ENCODE measurements around the gene KLHL18. TPM values are rescaled to one million over a fixed set of nuclear protein-coding genes. Genes with fewer than 3 reads are reported as not detected.
"Not testable (repeated sequence)": the region's sequence is repeated elsewhere in the genome, so short reads cannot be mapped to it uniquely, and the experiment has no call there.

KLHL18 gene
- total RNA-seq, 1 donor from 2014 or later: 29.1 TPM

GRCh38 chr3:47362701-47363100 lies 80.0 kb downstream of the KLHL18 start:
- Mint-ChIP-seq H3K27ac (peak overlapping the region; percentile 37), H3K4me1 (ENCODE audit: unreplicated experiment) (no peaks in the 10 kb centered on the region), H3K36me3 (peaks cover 5% of the 10 kb centered on the region), H3K27me3 (no peaks in the 10 kb centered on the region), H3K4me3 (no peak overlapping the region), H3K9me3 (peaks cover 10% of the 10 kb centered on the region)
- no peak for TF ChIP-seq CTCF (conservative IDR thresholded peaks at IDR 0.05)
- no peak for DNase-seq (ENCODE audit: extremely low spot score, unreplicated experiment)

- no peak overlapping the region for H3K4me3 Mint-ChIP-seq
- peaks cover 3% of the 10 kb centered on the region for H3K27me3 Mint-ChIP-seq
- no peak for TF ChIP-seq CTCF (conservative IDR thresholded peaks at IDR 0.05)
- no peaks in the 10 kb centered on the region for H3K4me1 Mint-ChIP-seq (ENCODE audit: unreplicated experiment)
- H3K36me3 Mint-ChIP-seq: peaks cover under 1% of the 10 kb centered on the region
- no peak for DNase-seq (ENCODE audit: extremely low spot score, unreplicated experiment)
- H3K9me3 Mint-ChIP-seq: peaks cover 4% of the 10 kb centered on the region
- H3K27ac Mint-ChIP-seq: no peak overlapping the region
Measured at GRCh38 chr3:47365213-47366153, 82.7 kb downstream of the KLHL18 start.

GRCh38 chr3:47366833-47367232 lies 84.1 kb downstream of the KLHL18 start:
- H3K4me1 Mint-ChIP-seq (ENCODE audit: unreplicated experiment): no peaks in the 10 kb centered on the region
- no peak for DNase-seq (ENCODE audit: extremely low spot score, unreplicated experiment)
- no peak overlapping the region for H3K27ac Mint-ChIP-seq
- H3K27me3 Mint-ChIP-seq: peaks cover 3% of the 10 kb centered on the region
- no peak for TF ChIP-seq CTCF (conservative IDR thresholded peaks at IDR 0.05)
- H3K9me3 Mint-ChIP-seq: peaks cover 4% of the 10 kb centered on the region
- no peak overlapping the region for H3K4me3 Mint-ChIP-seq
- no peaks in the 10 kb centered on the region for H3K36me3 Mint-ChIP-seq

- Mint-ChIP-seq H3K36me3 (no peaks in the 10 kb centered on the region), H3K4me3 (no peak overlapping the region), H3K4me1 (ENCODE audit: unreplicated experiment) (no peaks in the 10 kb centered on the region), H3K9me3 (peaks cover under 1% of the 10 kb centered on the region), H3K27ac (no peak overlapping the region), H3K27me3 (peaks cover 7% of the 10 kb centered on the region)
- TF ChIP-seq CTCF (conservative IDR thresholded peaks at IDR 0.05): no peak
- DNase-seq (ENCODE audit: extremely low spot score, unreplicated experiment): no peak
Measured at GRCh38 chr3:47367631-47368030, 84.9 kb downstream of the KLHL18 start.

GRCh38 chr3:47370020-47370419 lies 87.3 kb downstream of the KLHL18 start:
- not testable (repeated sequence) for H3K9me3 Mint-ChIP-seq; H3K27me3 Mint-ChIP-seq; H3K4me1 Mint-ChIP-seq (ENCODE audit: unreplicated experiment); H3K4me3 Mint-ChIP-seq; H3K36me3 Mint-ChIP-seq; H3K27ac Mint-ChIP-seq; DNase-seq (ENCODE audit: extremely low spot score, unreplicated experiment)

GRCh38 chr3:47370887-47371697 lies 88.3 kb downstream of the KLHL18 start:
- peak; percentile 71 for TF ChIP-seq CTCF (conservative IDR thresholded peaks at IDR 0.05)
- no peak for DNase-seq (ENCODE audit: extremely low spot score, unreplicated experiment)
- Mint-ChIP-seq H3K36me3 (no peaks in the 10 kb centered on the region), H3K27ac (no peak overlapping the region), H3K27me3 (peaks cover 10% of the 10 kb centered on the region), H3K4me3 (no peak overlapping the region), H3K9me3 (no peaks in the 10 kb centered on the region), H3K4me1 (ENCODE audit: unreplicated experiment) (no peaks in the 10 kb centered on the region)
